Measurements from ENCODE around the gene SYT12.

GRCh38 chr11:66987924-66988637 is 34.9 kb upstream of the SYT12 start:
- TF ChIP-seq EZH2 (IDR thresholded peaks at IDR 0.05; ENCODE audit: borderline replicate concordance, insufficient read depth, low read depth, low read length, poor library complexity, severe bottlenecking) (no peak), CTCF (IDR thresholded peaks at IDR 0.05) (no peak)

All from B cell (primary cell).